ENCODE data around the gene DHX29.

Gene DHX29

GRCh38 chr5:55313870-55314617 lies 6.5 kb upstream of the DHX29 start:
- no peak overlapping the region for H3K27ac ChIP-seq
- TF ChIP-seq CTCF (conservative IDR thresholded peaks at IDR 0.05), result no peak

- peak overlapping the region; percentile 95 for H3K27ac ChIP-seq
- TF ChIP-seq CTCF (conservative IDR thresholded peaks at IDR 0.05), result peak; percentile 50
These were observed 851 bp upstream of the DHX29 start for GRCh38 chr5:55308254-55308836.

- H3K27ac ChIP-seq, result peak overlapping the region; percentile 95
- no peak for TF ChIP-seq CTCF (conservative IDR thresholded peaks at IDR 0.05)
These were observed 682 bp downstream of the DHX29 start for GRCh38 chr5:55306641-55307382.

- H3K27ac ChIP-seq, result peak overlapping the region; percentile 95
- TF ChIP-seq CTCF (conservative IDR thresholded peaks at IDR 0.05), result no peak
These were observed 2.1 kb downstream of the DHX29 start for GRCh38 chr5:55305345-55305744.

- no peak for TF ChIP-seq CTCF (conservative IDR thresholded peaks at IDR 0.05)
- H3K27ac ChIP-seq, result no peak overlapping the region
These were observed 2.9 kb downstream of the DHX29 start for GRCh38 chr5:55304584-55304983.

- no peak for TF ChIP-seq CTCF (conservative IDR thresholded peaks at IDR 0.05)
- no peak overlapping the region for H3K27ac ChIP-seq
These were observed 4.2 kb downstream of the DHX29 start for GRCh38 chr5:55303238-55303690.

- no peak overlapping the region for H3K27ac ChIP-seq
- TF ChIP-seq CTCF (conservative IDR thresholded peaks at IDR 0.05), result no peak
These were observed 6.6 kb downstream of the DHX29 start for GRCh38 chr5:55300890-55301289.
